ENCODE data around the gene BMX. TPM values are rescaled to one million over a fixed set of nuclear protein-coding genes. Genes with fewer than 3 reads are reported as not detected.

Gene BMX
- total and polyA plus RNA-seq, 5 experiments from 2014 or later: not detected

DNA sequence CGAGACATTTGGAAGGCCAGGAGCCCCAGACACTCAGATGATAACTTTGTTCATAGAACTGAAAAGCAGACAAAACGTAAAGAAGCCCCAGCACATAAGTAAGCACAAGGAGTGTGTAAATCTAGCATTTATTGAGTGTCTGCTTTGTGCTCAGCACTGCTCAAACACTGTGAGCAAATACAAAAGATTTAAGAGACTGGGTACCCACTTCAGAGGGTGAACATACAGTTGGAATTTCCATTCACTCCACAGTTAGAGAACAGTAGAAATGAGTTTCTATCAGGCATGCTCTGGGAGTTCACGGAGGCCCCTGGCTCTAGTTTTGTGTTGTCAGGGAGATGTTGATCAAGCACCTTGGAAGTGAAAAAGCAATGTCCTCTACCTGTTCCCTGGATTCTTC is 60.3 kb downstream of the BMX start:
- POLR2A ChIA-PET: no interaction called here
- ATAC-seq (no peak), DNase-seq (no peak)
- no peaks in the 10 kb centered on the region for H3K9me3 Mint-ChIP-seq
- H3K36me3 Mint-ChIP-seq: no peaks in the 10 kb centered on the region
- no peaks in the 10 kb centered on the region for H3K4me1 Mint-ChIP-seq
- no peak overlapping the region for H3K4me3 Mint-ChIP-seq
- no peak overlapping the region for H3K27ac Mint-ChIP-seq
- H3K27me3 Mint-ChIP-seq: peaks cover 0 to 8% (median 3%) of the 10 kb centered on the region in 5 donors

DNA sequence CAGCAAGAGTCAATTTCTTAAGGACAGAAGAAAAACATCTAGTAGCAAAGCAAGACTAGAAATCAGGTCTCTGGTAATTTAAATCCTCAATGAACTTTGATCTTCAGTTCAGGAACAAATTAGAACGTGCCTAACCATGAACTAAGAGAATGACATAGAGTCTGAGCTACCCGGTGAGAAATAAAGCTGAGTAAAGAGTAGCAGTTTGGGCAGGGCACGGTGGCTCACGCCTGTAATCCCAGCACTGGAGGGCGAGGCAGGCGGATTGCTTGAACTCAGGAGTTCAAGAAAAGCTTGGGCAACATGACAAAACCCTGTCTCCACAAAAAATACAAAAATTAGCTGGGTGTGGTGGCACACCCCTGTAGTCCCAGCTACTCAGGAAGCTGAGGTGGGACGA is 62.4 kb downstream of the BMX start:
- Mint-ChIP-seq H3K27ac (no peak overlapping the region), H3K36me3 (no peaks in the 10 kb centered on the region), H3K9me3 (no peaks in the 10 kb centered on the region), H3K4me1 (no peaks in the 10 kb centered on the region), H3K4me3 (no peak overlapping the region), H3K27me3 (peaks cover 0 to 19% (median 5%) of the 10 kb centered on the region in 5 donors)
- POLR2A ChIA-PET: no interaction called here
- ATAC-seq: no peak
- no peak for DNase-seq

DNA sequence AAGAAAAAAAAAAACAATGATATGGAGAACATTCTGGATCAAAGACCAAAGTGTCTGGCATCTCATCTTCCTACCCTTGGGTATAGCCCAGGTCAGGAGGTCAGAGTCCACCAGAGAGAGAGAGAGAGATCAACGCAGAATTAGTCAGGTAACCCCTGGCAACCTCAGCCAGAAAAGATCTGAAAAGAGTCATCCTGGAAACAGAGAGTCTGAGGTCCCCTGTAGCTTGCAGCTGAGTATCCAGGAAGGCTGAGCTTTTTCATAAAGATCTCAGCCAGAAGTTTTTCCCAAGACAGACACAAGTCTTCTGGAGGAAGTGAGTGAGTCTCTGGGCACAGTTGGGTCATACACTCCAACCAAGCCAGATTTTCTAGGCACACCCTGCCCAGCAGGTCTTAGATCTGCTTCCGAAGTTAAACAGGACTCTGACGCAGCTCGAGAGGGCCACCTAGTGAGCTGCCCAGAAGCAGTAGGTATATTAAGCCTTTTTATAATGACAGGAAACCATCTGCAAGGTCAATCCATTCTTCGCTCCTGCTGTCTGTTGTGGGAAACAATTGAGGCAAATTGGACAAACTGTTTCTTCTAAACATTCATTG is 64.5 kb downstream of the BMX start:
- Mint-ChIP-seq H3K27me3 (peaks cover 2 to 19% (median 5%) of the 10 kb centered on the region in 5 donors), H3K36me3 (no peaks in the 10 kb centered on the region), H3K27ac (no peak overlapping the region), H3K9me3 (no peaks in the 10 kb centered on the region), H3K4me3 (no peak overlapping the region), H3K4me1 (no peaks in the 10 kb centered on the region)
- POLR2A ChIA-PET: interaction anchor here (0.5 kb wide), 1 partner anchor 169 kb away, joined by 5 read pairs; no protein-coding TSS in a partner anchor
- DNase-seq: peak in 2 of 10 donors; percentile 0 to 1
- ATAC-seq: peak in 1 of 2 donors; percentile 20

DNA sequence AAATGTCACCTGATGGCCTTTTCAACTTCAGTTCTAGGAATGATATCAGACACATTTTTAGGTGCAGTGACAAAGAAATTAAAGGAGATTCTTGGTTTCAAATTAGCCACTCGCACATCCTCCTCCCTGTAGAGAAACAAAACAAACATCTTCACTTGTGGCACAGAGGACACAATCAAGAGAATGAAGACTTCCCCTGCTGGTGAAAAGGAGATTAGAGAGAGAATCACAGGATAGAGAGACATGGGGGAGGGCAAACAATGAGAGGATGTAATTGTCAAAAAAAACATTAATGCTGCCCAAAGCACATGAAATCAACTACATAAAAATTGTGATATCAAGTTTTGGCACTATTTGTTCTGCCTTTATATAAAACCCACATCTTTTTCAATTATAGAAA is 65.6 kb downstream of the BMX start:
- no peak overlapping the region for H3K4me3 Mint-ChIP-seq
- H3K36me3 Mint-ChIP-seq: no peaks in the 10 kb centered on the region
- DNase-seq (no peak), ATAC-seq (no peak)
- H3K27me3 Mint-ChIP-seq: peaks cover 2 to 19% (median 8%) of the 10 kb centered on the region in 5 donors
- no peaks in the 10 kb centered on the region for H3K9me3 Mint-ChIP-seq
- no peaks in the 10 kb centered on the region for H3K4me1 Mint-ChIP-seq
- POLR2A ChIA-PET: no interaction called here
- H3K27ac Mint-ChIP-seq: no peak overlapping the region

- H3K36me3 Mint-ChIP-seq: no peaks in the 10 kb centered on the region
Observed at GRCh38 chrX:15567267-15567666, 66.7 kb downstream of the BMX start.

DNA sequence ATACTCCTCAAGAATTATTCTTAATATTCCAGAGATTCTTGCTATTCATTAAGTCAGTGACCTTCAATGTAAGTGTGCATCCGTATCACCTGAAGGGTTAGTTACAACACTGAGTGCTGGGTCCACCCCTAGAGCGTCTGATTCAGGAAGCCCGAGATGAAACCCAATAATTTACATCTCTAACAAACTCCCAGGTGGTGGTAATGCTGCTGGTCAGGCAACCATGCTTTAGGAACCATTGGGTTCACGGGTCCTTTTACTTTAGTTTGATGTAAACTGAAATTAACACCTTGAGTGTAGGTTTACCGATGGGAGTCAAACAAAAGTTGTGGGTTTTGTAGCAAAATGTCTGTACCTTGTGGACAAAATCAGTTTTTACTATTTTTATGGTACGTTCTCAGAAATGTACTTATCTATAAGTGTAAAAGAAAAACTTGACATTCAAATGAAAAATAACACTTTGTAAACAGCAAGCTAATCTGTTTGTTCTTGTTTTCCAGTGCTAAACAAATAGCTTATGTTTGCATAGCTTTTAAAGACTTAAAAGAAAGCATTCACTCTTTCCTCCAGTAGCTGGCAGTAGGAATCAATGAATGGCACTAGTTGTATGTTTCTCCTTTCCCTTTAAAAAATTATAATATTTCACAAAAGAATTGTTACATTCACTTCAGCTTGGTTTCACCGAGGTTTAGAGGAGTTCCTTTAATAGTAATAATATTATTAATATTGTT is 67.4 kb downstream of the BMX start:
- H3K36me3 Mint-ChIP-seq: no peaks in the 10 kb centered on the region
- no peak for ATAC-seq
- no peaks in the 10 kb centered on the region for H3K9me3 Mint-ChIP-seq
- H3K4me3 Mint-ChIP-seq: no peak overlapping the region
- no peak for DNase-seq
- peaks cover 2 to 19% (median 8%) of the 10 kb centered on the region in 5 donors for H3K27me3 Mint-ChIP-seq
- POLR2A ChIA-PET: no interaction called here
- H3K4me1 Mint-ChIP-seq: no peaks in the 10 kb centered on the region
- no peak overlapping the region for H3K27ac Mint-ChIP-seq

More at GRCh38 chrX:15567267-15567666, 66.7 kb downstream of the BMX start:
- no peaks in the 10 kb centered on the region for H3K4me1 Mint-ChIP-seq
- DNase-seq (no peak), ATAC-seq (no peak)
- no peak overlapping the region for H3K27ac Mint-ChIP-seq
- peaks cover 2 to 19% (median 8%) of the 10 kb centered on the region in 5 donors for H3K27me3 Mint-ChIP-seq
- H3K9me3 Mint-ChIP-seq: no peaks in the 10 kb centered on the region
- H3K4me3 Mint-ChIP-seq: no peak overlapping the region
- POLR2A ChIA-PET: no interaction called here

GRCh38 chrX:15570145-15570544 is 69.5 kb downstream of the BMX start:
- H3K9me3 Mint-ChIP-seq: no peaks in the 10 kb centered on the region
- no peak overlapping the region for H3K4me3 Mint-ChIP-seq
- DNase-seq (no peak), ATAC-seq (no peak)
- H3K27me3 Mint-ChIP-seq: peaks cover 1 to 33% (median 6%) of the 10 kb centered on the region in 5 donors
- H3K4me1 Mint-ChIP-seq: no peaks in the 10 kb centered on the region
- H3K27ac Mint-ChIP-seq: no peak overlapping the region
- H3K36me3 Mint-ChIP-seq: no peaks in the 10 kb centered on the region
- POLR2A ChIA-PET: no interaction called here

GRCh38 chrX:15574017-15574416 is 73.4 kb downstream of the BMX start:
- no peaks in the 10 kb centered on the region for H3K4me1 Mint-ChIP-seq
- no peak overlapping the region for H3K4me3 Mint-ChIP-seq
- peaks cover 0 to 15% (median 5%) of the 10 kb centered on the region in 5 donors for H3K27me3 Mint-ChIP-seq
- H3K36me3 Mint-ChIP-seq: no peaks in the 10 kb centered on the region
- no peak overlapping the region for H3K27ac Mint-ChIP-seq
- H3K9me3 Mint-ChIP-seq: no peaks in the 10 kb centered on the region
- no peak for ATAC-seq
- DNase-seq: no peak
- POLR2A ChIA-PET: no interaction called here

DNA sequence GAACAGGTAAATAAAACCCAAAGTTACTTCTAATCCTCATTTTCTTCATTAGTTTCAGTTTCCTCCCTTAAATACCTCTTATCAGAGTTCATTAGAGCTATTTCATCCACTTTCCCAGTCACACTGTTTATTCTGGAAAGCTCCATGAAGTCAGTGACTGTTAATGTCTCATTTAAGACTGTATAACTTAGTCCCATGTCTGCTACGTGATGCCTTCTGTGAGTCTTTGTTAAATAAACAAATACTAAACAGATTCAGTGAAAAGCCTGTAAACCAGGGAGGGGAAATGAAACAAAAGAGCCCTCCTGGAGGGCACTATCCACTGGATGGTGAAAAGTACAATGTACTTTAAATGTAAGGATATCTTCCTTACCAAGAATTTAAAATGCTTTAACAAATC is 75.4 kb downstream of the BMX start:
- peaks cover 0 to 15% (median 3%) of the 10 kb centered on the region in 5 donors for H3K27me3 Mint-ChIP-seq
- no peak overlapping the region for H3K4me3 Mint-ChIP-seq
- no peaks in the 10 kb centered on the region for H3K36me3 Mint-ChIP-seq
- no peak for ATAC-seq
- H3K9me3 Mint-ChIP-seq: no peaks in the 10 kb centered on the region
- POLR2A ChIA-PET: no interaction called here
- DNase-seq: no peak
- H3K27ac Mint-ChIP-seq: no peak overlapping the region
- H3K4me1 Mint-ChIP-seq: peaks cover 0 to 3% (median 0%) of the 10 kb centered on the region in 4 donors

GRCh38 chrX:15579778-15580747 is 79.5 kb downstream of the BMX start:
- POLR2A ChIA-PET: no interaction called here

GRCh38 chrX:15594371-15594770 is 93.8 kb downstream of the BMX start:
- Mint-ChIP-seq H3K27ac (no peak overlapping the region), H3K4me3 (no peak overlapping the region), H3K4me1 (no peaks in the 10 kb centered on the region), H3K36me3 (no peaks in the 10 kb centered on the region), H3K9me3 (no peaks in the 10 kb centered on the region), H3K27me3 (peaks cover 0 to 18% (median 4%) of the 10 kb centered on the region in 5 donors)
- no peak for ATAC-seq
- POLR2A ChIA-PET: no interaction called here
- no peak for DNase-seq

More at GRCh38 chrX:15579778-15580747, 79.5 kb downstream of the BMX start:
- peaks cover 0 to 3% (median 0%) of the 10 kb centered on the region in 4 donors for H3K4me1 Mint-ChIP-seq
- H3K4me3 Mint-ChIP-seq: no peak overlapping the region
- H3K27ac Mint-ChIP-seq: no peak overlapping the region
- no peak for ATAC-seq
- H3K36me3 Mint-ChIP-seq: no peaks in the 10 kb centered on the region
- no peak for DNase-seq
- H3K27me3 Mint-ChIP-seq: peaks cover 0 to 2% (median 2%) of the 10 kb centered on the region in 5 donors
- H3K9me3 Mint-ChIP-seq: peaks cover 0 to 2% (median 0%) of the 10 kb centered on the region in 9 donors

DNA sequence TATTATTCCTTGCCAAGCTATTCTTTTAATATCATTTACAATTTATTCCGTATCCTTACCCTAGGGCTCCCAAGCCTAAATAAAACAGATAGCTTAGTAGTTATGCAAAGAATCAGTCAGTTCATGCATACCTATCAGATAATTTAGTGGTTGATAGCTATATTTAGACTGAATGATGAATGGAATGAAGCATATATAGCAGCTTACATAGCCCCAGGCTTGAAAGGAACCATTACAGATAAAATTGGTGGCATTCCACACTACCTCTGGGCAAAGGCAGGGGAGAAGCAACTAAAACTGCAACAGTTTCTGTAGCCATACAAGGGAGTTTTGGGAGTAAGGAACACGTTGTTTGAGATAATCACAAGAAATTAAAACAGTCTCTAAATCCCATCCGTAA is 97.4 kb downstream of the BMX start:
- H3K27ac Mint-ChIP-seq: no peak overlapping the region

DNA sequence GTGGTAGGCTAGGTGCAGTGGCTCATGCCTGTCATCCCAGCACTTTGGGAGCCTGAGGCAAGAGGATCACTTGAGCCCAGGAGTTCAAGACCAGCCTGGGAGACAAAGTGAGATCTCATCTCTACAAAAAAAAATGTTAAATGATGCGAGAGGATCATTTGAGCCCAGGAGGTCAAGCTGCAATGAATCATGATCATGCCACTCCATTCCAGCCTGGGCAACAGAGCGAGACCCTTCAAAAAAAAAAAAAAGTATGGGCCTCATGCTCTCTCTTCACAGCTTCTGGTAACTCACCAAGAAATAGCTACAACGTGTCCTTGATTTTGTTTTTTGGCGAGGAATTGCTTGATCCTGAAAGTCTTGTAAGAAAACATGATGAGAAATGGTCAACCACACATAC is 98.9 kb downstream of the BMX start:
- ATAC-seq (no peak), DNase-seq (no peak)
- no peak overlapping the region for H3K27ac Mint-ChIP-seq
- no peaks in the 10 kb centered on the region for H3K4me1 Mint-ChIP-seq
- POLR2A ChIA-PET: no interaction called here
- peaks cover 0 to 2% (median 0%) of the 10 kb centered on the region in 9 donors for H3K9me3 Mint-ChIP-seq
- H3K36me3 Mint-ChIP-seq: peaks cover 0 to 9% (median 0%) of the 10 kb centered on the region in 3 donors
- H3K27me3 Mint-ChIP-seq: peaks cover 0 to 23% (median 4%) of the 10 kb centered on the region in 5 donors
- H3K4me3 Mint-ChIP-seq: no peak overlapping the region

More for the DNA sequence above, 97.4 kb downstream of the BMX start:
- H3K9me3 Mint-ChIP-seq: peaks cover 0 to 2% (median 0%) of the 10 kb centered on the region in 9 donors
- H3K4me3 Mint-ChIP-seq: no peak overlapping the region
- peaks cover 0 to 9% (median 0%) of the 10 kb centered on the region in 3 donors for H3K36me3 Mint-ChIP-seq
- POLR2A ChIA-PET: no interaction called here
- ATAC-seq (no peak), DNase-seq (no peak)
- H3K4me1 Mint-ChIP-seq: no peaks in the 10 kb centered on the region
- peaks cover 0 to 25% (median 2%) of the 10 kb centered on the region in 5 donors for H3K27me3 Mint-ChIP-seq
